GM18508 (cell line): ENCODE measurements around the gene CELF4.

Experiments
- ATAC-seq: cut with Tn5 transposase; IDR thresholded peaks from one replicate; pipeline ENCODE4 v1.9.1; 2021; ENCODE audit warnings: moderate number of reproducible peaks; ENCODE audit not compliant: insufficient read depth, unreplicated experiment

CELF4 gene

DNA sequence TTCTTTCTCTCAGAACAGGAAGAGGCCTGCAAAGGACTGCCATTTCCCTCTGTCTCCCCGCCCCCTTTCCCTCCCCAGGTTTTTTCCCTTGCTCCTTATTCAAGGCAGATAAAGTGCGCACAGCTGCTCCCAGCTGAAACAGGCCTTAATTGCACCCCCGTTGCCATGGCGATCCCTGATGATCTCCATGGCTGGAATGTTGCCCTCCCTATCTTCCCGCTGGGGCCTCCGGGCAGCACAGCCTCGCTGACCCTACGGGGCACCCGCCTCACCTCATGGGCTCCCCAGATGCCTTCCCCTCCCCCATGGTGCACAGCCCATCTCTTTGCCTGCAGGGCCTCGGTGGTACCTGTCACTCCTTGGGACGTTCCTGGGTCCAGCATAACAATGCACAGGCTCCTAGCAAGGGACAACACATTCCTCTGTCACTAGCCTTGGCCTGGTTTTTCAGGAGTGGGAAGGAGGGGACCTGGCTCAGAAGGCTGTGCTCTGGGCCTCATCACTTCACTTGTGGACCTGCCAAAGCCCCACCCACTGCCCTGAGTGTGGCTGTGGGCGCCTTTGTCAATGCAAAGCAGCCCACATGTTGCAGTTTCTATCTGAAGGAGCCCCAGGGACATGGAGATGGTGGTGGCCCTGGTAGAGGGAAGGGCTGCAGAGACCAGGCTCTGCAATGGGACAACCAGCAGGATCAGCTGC is 115.0 kb downstream of the CELF4 start:
- no peak for ATAC-seq

DNA sequence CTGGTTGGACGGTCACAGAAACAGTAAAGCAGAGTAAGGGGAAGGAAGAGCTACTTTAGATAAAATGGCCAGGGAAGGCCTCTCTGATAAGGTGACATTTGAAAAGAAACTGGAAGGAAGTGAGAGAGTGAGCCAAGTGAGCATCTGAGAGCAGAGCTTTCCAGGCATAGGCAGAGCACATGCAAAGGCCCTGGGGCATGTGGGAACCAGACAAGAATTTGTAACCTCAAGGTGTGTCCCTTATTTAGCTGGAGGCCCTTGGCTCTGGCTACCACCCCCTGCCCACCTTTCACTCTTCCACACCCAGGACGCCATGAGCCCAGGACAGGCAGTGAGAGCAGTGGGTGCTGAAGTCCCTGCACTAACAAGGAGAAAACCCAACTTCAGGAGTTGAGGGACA is 116.0 kb downstream of the CELF4 start:
- no peak for ATAC-seq

DNA sequence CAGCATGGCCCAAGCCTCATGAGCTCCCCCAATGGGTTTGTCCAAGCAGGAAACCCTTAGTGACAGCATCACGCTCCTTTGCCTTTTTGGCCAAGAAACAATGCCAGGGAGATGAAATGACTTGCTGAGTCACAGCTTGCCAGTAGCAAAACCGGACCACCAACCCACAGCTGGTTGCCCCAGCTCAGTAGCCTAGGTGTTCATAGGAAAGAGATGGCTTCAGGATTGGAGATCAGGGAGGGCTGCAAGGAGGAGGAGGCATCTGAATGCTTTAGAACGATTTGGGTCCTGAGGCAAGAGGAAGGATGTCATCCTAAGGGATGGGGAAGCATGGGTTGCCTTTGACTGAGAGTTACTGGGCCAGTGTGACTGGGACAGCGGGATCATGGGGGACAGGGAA is 116.7 kb downstream of the CELF4 start:
- no peak for ATAC-seq

DNA sequence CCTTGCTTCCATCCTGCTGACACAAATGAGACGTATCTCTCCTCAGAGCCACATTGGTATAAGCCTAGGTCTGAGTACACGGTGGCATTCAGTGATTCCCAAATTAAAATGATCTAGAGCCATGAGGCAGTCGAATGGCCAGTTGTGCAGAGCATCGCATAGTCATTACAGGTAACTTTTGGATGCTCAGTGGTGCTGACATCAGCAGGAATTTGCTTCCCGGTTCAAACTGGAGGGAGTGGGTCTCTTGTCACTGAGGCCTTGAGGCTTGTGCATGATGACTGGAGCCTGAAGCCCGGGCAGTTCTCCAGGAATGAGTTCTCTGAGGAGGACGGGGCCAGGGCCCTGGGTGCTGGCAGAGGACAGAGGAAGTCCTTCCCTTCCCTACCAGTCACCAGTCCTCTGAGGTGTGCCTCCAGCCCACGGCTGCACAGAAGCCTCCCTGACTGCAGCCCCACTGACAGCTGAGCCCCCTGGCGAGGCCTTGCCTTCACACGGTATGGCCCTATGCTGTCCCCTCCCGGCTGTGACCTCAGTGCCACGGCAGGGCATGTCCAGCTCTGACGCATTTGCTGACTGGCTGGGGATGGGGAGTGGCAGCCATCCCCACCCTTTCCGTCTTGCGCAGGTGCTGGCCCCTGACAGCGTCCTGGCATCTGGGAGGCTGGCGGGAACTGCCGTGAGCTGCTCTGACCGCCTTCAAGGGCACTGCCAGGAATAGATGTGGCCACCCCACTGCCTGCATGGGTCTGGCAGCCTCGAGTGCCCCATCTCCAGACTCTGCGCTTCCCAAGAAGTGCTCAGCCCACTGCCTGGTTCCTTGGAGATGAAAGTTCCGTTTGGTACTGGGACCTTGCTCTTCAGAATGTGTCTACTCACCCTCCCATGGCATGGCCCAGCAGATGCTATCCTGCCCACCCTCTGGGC is 117.4 kb downstream of the CELF4 start:
- no peak for ATAC-seq

DNA sequence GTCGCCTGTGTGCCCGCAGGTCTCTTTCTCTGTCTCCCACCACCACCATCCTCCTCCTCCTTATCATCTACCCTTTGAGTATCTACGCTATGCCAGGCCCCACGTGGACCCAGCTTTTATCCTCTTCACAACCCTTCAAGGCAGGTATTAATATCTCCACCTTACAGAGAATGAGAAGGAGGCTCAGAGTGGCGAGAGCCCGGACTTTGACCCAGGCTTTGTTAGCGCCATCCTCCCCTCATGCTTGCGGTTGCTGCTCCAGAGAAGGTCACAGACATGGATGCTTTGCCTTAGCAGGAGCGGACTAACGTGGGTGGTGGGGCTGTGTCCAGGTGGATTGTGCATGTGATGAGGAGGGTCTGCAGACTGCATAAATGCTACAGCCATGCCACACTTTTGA is 119.8 kb downstream of the CELF4 start:
- ATAC-seq, result no peak

DNA sequence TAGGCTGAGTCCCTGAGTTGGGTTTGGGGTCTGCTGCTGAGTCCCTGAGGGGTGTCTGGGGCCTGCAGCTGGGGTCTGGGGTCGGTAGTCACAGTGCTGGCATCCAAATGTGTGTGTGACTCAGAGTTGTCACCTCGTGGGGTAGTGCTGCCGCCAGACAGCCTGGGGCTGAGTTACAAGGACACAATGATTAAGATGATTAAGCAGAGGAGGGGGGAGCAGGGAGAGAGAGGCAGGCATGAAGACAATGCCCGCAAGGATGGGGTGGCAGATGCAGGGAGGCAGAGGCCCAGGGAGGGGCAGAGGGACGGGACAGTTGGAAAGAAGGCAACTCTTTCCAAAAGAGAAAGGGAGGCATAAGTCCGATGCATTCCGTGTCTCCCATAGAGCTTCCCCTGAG is 120.2 kb downstream of the CELF4 start:
- ATAC-seq, result no peak

DNA sequence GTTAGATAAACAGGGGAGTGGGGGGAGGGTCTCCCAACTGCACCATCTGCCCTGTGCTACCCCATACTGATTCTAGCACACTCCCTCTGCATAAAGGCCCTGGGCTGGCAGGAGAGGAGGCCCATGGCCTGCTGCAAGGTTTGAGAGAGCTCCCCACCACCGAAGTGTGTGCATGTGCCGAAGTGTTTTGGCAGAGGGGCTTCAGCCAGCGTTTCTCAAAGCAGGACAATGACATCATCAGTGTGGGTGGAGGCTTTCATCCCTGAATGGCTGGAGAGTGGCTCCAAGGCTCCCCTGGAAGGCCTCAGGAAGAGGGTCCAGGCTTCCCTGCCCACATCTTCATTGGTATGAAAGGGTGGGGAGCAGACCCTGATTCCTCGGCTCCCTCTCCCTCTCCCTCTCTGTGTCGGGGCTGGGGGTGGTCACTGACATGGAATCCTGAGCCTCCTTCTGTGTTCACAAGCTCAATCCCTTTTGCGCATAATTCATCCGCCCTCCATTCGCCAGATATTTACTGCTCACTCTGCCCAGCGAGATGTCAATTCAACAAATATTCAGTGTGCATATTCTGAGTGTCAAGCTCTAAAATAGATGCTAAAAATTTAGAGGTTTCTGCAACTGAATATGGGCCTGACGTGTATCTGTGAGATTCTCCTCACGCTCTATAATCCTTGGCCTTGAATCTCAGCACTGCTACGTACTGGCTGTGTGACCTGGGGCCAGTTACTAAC is 122.1 kb downstream of the CELF4 start:
- ATAC-seq, result no peak

DNA sequence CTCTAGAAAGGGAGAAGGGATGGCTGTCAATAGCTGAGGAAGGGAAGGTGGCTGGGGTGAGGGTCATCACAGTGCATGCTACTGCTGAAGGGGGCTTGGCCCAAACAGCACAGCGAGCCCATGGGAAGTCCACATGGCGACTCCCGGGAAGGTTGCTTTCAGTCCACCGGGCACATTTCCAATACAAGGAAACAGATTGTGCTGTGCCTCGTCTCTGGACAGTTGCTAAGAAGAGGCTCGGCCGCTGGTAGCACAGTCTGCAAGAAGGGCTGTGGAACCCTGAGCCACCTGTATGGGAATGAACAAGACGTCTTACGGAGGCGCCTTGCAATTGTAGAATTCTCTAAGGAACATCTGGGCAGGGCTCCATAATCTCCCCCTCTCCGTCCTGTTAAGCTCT is 123.1 kb downstream of the CELF4 start:
- no peak for ATAC-seq

DNA sequence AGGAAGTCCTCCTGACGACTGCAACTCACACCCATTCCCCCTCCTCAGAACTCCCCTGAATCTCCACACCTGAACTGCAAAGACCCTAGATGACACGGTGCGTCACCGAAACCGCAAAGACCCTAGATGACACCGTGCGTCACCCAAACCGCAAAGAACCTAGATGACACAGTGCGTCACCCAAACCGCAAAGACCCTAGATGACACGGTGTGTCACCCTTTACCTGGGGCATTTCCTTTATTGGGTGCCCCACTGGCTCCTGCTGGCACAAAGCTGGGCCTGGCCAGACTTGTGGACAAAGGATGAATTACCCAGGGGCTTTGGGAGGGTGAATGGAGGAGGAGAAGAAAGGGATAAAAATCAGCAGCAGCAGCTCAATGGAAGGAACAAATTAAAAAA is 123.8 kb downstream of the CELF4 start:
- no peak for ATAC-seq

DNA sequence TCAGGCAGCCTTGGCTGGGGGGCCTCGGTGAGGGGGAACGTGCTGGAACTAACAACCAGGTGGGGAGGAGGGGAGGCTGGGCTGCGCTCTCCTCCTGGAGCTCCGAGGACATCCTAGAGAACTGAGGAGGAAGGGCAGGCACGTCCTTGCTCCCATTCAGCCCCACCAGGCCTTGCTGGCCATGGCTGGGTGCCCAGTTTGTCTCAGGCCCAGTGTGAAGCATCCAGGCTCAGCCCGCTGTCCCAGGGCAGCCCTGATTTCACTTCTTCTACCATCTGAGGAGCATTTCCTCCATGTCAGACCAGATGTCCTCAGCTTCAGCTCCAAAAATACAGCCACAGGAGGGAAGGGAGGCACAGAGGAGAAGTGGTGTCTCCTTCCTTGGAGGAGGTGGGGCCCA is 125.4 kb downstream of the CELF4 start:
- no peak for ATAC-seq

DNA sequence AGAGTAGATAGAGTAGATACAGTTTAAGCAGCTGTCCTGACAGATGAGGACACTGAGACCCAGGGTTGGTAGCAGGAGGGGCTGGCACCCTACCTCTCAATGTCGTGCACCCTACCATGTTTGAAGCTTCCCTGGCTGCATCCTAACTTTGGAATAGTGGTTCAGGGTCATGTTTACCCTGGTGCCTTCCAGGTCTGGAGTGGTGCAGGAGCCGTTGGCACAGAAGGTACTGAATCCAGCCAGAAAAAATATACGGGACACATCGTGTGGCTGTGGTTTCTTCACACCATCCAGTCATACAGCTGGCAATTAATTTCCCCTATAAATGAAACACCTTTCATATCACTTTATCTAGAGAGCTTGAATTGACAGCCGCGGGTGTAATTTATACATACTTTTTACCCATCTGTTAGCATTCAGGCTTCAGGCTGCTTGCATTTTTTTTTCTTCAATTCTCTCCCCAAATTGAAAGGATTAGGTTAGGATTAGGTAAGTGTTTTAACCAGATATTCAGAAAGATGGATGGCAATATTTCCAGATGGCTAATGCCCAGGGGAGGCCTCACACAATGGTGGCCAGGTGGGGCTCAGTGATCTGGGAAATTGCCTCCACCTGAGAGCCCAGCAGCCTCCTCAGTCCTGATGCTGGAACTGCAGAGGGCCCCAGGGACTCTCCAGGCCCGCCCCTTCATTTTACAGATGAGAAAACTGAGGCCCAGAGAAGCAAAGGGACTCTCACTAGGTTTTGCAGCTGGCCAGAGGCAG is 127.0 kb downstream of the CELF4 start:
- no peak for ATAC-seq

DNA sequence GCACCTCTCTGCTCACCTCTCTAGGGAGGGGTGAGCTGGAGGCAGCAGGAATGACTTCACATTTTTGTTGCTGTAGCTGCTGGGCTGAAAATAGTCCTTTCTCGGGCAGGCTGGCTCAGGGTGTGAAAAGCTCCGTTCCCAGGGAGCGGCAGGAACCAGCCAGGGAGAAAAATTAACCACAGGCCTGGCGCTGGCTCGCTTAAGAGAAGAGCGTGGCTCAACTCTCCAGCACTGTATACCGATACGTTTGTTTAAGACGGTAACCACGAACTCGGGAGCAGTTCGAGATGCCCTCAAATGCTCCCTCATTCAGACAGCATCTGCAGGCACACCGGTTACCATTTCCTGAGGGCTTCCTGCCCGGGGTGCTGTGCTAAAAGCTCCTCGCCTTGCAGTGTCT is 129.6 kb downstream of the CELF4 start:
- ATAC-seq, result no peak

DNA sequence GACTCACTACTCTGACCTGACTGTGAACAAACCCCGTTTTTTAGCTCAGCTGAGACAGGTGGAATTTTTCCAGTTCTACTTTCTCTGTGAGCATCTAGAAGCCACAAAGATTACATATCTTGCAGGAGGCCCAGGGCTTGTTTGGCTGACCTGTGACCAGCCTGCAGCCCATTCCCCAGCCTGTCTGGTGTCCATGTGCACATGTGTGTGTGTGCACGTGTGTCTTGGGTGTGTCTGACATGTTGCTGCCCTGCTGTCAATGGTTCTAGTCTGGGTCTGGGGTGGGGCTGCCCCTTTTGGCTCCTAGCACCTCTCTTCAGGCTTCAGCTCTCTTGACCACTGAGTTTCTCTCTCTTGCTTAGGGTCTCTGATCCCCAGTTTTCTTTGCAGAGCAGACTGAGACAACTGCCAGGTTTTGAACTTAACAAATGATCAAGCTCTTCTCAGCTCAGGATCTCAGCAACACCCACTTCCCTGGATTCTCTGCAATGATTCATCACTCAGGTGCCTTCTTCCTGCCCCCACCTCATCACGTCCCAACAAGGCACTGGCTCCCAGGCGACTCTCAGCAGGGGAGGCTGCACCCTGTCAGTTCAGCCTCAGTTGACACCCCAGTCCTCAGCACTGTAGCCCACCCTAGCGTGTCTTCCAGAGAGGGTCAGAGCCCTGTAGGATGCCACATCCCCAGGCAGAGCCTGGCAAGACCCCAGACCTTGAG is 130.3 kb downstream of the CELF4 start:
- ATAC-seq, result no peak

DNA sequence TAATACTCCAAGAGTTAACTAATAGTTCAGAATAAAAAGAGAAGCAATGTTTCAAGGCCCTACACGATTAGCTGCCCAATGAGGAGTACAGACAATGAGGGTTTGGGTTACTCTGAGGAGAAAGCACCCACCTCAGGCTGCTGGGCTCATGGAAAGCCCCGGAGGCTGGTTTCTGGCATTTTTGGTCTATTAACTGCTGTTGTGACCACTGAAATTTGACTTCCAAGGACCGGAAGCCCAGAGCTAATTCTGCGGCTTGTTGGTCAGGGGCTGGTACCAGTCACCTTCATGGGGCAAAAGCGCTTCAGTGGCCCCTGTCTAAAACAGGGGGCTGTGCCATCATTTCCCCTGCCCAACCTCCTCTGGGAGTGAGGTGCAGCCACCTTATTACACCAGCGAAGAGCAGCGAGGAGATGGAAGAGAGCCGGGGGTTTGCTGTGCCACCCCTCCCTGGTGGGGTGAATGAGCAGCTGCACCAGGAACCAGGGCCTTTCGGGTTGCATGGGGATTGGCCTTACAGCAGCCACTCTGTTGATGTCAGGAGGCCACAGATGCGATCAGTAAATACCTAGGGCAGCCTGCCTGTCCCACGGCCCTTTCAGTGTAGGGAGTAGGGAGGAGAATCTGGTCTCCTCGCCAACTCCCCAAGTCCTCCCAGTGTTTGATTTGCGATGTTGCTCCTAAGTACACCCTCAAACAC is 131.3 kb downstream of the CELF4 start:
- no peak for ATAC-seq

DNA sequence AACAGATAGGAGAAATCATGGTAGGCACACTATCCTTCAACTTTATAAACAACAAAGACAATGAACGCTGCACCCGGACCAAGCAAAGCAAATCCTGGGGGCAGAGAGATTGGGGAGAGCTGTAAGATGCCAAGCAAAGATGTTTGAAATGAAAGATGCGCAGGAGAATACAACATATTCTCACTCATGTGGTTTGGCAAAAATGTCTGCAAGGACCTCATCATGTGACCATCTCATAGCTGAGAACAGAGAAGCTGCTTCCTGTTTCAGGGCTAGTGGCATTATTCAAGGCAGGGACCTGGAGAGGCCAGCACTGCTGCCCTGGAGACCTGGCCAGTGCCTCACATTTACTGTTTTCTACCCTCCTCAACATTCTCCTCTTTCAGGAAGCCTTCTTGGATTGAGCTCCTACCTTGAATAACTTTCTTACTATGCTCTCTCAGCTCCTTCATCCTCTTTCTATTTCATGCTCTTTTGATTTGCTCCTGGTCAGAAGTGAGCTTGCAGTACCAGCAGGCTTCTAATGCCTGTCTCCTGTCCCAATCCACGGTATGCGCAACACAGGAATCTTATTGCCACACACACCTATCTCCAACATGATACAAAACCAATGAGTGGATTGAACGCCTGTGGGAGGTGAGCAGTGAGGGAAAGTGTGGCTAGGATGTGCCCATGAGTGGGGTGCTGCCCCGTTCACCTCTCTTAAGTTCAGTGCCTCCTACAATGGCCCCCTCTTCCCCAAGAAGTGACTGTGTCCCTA is 133.0 kb downstream of the CELF4 start:
- no peak for ATAC-seq

DNA sequence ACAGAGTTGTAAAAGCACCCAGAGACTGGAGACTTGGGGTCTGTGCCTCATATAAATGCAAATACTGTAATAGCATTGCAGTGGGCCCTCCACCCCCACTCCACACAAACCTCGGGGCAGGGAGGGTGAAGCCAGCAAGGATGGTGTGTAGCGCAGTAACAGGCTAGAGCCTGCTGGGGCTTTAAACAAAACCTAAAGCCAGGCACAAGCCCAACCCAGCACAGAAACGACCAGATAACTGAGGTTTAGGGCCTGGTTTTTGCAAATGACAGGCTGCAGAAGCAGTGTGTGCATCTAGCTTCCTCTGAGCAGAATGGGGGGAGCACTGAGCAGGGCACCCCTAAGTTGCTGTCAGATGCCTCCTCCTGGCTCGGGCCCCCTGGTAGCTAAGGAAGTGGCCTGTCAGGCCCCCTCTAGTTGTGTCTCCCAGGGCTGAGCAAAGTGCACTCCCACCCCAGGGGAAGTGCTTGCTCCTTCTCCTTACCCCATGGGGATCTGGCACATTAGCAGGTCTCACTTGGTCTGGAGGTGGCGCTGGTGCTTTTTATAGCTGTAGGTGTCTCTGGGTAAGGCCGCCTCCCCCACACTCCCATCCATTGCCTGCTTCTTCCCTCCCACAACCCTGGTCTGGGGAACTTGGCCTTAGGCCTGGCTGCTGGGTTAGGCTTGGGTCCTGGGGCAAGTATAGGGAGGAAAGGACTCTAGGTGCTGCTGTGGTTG is 135.1 kb downstream of the CELF4 start:
- no peak for ATAC-seq

DNA sequence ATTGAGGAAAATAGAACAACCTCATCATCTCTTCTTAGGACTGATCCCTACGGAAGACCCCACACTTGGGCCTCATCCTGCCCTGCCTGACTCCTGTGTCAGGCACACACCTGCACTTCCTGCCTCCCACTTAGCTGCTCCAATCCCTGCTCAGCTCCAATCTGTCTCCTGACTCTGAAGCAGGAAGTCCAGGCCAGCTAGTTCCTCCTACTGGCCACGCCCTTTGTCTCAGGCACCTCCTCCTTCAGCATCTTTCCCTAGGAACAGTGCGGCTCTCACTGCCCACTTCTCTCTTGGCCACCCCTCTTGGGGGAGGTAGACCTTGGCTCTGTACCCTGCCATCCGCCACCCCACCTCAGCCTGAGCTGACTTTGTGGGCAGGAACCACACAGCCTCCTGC is 135.8 kb downstream of the CELF4 start:
- no peak for ATAC-seq
